ENCODE results near the gene EPB41L2.

EPB41L2 gene

DNA sequence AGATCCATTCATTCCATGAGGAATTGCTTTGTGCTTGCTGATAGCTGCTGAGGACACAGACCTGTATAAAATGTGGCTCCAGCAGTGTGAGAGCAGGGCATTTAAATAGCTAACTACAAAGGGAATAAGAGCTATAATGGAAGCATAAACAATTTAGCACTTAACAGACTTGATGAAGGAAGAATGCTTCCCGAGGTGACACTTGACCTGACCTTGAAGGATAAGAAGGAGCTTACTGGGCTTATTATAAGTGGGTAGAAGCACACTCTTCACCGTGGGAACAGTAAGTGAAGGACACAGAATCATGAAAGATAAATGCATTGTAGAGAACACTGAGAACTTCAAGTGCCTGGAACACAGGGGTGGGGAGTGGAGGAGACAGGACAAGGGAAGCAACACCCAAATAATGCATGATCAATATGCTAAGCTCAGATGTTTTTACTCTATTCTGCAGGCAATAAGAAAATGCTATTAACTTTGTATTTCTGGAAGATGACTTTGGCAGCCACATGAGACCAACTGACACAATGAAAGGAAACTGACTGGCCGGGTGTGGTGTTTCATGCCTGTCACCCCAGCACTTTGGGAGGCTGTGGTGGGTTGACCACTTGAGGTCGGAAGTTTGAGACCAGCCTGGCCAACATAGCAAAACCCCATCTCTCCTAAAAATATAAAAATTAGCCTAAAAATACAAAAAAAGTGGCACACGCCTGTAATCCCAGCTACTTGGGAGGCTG is 84.2 kb downstream of the EPB41L2 start:
- DNase-seq (ENCODE audit: low read depth in 4 of 4, low spot score in 1 of 4) = no peak

DNA sequence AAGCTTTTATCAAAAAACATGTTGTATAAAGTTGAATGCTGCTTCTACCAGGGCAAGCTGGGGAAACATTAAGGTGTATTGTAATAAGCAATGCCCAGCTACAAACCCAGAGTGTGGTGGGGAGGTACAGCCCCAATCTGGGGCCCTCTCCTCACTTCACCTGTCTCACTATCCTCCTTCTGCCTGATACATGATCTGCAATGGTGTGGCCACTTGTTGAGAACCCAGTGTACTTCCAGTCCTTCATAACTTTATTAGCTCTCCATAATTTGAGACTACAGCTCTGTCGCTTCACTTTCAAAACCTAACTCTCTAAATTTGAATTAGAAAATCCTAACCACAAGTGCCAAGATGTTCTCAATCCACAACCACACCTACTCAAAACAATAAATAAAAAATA is 84.9 kb downstream of the EPB41L2 start:
- DNase-seq (ENCODE audit: low read depth in 4 of 4, low spot score in 1 of 4) = no peak

DNA sequence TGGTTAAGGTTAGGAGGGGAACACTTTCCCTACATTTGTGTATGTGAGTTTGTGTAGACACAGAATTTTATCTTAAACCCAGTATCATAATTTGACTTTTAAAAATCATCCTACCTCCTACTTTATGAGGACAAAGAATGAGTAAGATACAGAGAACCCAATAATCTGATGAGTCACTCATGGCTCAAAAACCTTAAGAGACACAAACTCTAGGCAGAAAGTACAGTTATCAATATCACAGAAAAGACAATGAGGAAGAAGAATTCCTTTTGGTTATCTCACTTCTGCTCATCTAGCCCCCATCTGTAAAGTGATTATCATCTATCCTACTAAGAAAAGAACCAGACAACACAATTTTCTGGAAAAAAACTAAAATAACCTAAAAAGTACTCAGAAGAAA is 87.7 kb downstream of the EPB41L2 start:
- DNase-seq (ENCODE audit: low read depth in 4 of 4, low spot score in 1 of 4) = no peak

DNA sequence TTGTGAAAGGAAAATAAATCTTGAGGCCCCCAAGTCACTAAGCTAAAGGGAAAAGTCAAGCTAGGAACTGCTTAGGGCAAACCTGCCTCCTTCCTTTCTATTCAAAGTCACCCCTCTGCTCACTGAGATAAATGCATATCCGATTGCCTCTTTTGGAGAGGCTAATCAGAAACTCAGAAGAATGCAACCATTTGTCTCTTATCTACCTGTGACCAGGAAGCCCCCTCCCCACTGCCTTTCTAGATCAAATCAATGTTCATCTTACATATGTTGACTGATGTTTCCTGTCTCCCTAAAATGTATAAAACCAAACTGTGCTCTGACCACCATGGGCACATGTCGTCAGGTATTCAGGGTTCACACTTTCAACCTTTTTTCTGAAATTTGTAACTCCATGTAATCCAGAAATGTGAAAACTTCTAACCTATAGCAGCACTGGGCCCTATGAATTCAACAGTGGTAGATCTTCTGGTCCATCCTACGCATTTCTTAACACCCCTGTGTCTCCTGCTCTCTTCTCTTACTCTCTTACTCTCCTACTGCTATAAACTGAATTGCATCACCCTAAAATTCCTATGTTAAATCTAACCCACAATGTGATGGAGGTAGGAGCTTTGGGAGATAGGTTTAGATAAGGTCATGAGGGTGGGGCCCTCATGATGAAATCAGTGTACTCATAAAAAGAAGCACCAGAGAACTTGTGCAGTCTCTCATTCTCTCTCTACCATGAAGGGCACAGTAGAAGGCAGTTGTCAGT is 89.3 kb downstream of the EPB41L2 start:
- no peak for DNase-seq (ENCODE audit: low read depth in 4 of 4, low spot score in 1 of 4)

DNA sequence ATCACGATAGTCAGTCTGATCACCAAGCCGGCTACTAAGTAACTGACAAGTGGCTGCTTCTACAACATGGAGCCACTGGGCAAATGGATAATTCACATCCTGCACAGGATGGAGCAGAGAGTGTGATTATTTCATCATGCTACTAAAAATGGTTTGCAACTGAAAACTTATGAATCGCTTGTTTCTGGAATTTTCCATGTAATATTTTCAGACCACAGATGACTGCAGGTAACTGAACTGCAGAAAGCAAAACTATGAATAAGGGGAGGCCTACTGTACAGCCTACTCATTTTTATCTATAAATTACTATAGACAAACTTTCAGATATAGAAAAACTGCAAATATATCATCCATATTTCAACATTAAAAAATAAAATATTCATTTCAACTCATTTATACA is 91.5 kb downstream of the EPB41L2 start:
- no peak for DNase-seq (ENCODE audit: low read depth in 4 of 4, low spot score in 1 of 4)

DNA sequence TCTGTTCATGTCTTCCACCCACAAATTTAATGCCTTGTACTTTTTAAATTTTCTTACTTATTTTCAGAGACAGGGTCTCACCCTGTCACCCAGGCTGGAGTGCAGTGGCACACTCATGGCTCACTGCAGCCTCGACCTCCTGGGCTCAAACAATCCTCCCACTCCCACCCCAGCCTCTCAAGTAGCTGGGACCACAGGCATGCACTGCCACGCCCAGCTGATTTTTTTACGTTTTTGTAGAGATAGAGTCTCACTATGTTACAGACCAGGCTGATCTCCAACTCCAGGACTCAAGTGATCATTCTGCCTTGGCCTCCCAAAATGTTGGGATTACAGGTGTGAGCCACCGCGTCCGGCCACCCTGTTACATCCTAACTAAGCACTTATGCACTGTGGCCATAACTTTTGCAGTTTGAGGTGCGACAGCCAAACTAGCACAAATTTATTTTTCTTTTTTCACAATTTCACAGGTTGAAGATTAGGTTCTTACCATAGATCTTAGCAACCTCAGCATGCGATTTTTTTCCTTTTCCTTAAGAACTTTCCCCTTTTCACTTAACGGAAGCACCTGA is 92.1 kb downstream of the EPB41L2 start:
- DNase-seq (ENCODE audit: low read depth in 4 of 4, low spot score in 1 of 4) = no peak

DNA sequence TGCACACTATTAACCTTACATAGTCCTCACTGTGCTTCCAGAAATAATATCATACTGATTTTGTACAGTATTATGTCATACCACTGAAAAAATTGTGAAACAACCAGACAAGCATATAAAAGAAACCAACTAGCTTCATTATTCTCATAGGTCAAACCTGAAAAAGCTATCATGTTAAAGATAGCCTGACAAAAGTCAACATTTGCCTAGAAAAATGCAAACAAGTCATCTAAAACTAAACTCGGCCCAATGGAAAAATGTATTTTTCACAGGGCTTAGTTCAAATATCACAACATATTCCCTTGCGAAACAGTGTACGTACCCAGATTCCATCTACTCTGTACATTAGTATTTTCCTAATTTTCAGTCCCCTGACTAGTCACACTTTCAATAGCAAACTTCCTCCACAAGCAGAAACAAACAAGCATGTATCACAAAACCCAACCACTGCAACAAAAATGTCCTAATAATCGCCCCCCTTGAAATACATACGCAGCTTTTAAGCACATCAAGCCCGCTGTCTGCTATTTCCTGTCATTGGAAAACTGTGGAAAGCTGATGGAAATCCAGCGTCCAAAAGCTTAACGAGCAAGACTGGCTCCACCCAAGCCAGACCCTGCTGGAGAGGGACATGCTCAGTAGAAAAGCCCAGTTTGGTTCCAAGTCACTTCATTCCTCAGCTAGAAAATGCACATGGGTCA is 93.1 kb downstream of the EPB41L2 start:
- no peak for DNase-seq (ENCODE audit: low read depth in 4 of 4, low spot score in 1 of 4)

DNA sequence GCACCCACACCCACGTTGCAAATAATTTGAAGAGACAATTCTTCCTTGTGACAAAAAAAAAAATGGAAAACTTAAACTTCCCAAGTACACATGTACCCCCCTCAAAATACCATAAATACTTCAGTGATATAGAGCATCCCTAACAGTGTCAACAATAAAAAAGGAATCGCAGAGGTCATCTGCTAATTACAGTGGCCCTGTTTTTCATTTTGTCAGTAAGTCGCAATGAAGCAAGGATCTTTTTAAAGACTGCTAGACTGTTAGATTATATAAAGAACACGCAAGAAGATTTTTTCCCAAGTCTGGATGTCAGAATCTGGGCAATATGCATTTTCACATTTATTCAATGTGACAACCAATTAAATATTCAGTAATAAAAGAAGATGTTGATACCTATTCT is 93.9 kb downstream of the EPB41L2 start:
- no peak for DNase-seq (ENCODE audit: low read depth in 4 of 4, low spot score in 1 of 4)

DNA sequence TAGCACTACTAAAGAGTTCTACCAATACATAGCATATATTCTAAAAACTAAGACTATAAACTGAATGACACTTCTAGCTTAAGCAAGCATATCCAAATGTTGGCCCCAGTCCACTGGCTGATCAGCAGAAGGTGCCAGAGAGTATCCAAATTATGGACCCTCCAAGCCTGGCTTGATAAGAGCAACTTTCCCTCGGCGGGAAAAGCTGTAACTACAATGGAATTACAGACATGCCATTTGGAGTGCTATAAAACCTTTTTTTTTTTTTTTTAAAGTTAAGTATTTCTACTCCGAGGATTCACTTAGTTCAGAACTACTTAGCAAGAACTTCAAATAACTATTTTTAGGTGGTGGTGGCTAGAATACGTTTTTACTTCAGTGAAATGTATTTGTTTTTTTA is 94.6 kb downstream of the EPB41L2 start:
- DNase-seq (ENCODE audit: low read depth in 4 of 4, low spot score in 1 of 4) = no peak

DNA sequence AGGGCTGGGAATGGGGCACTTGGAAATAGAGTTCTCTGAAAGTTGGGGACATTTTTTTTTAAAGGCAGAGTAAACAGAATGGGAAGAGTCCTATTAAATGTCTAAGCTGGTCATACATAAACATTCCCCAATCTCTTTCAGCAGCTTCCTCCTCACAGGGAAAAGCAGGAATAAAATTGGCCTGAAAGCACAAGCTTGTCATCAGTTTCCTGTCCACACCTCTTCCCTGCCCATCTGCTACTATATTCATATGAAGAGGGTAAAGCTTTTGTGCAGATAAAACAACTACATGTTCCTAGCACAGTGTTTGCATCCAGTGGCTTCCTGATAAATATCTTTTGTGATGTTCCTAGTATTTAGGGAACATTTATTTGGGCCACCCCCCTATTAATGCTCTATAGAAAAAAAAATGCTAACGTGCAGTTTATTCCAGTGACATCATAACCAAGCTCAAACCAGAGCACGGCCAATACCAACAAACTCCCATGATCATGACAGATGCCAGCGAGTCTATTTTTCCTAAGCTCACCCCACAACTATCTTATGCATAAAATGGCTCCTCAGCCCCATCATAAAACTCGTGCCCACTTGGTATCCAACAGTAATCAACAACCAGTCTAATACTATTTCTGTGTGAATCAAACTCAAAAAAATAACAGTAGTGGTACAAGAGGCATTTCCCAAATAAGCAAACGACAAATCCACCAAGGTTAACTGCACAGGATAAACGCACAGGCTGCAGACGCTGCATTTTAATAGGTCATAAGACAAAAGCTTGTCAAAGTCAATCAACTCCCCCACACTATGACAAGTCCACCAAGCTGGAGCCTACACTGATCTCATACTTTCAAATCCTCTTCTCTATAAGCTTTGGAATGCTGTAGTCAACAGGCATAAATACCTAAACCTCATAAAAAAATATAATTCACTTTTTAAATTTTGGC is 95.3 kb downstream of the EPB41L2 start:
- no peak for DNase-seq (ENCODE audit: low read depth in 4 of 4, low spot score in 1 of 4)

DNA sequence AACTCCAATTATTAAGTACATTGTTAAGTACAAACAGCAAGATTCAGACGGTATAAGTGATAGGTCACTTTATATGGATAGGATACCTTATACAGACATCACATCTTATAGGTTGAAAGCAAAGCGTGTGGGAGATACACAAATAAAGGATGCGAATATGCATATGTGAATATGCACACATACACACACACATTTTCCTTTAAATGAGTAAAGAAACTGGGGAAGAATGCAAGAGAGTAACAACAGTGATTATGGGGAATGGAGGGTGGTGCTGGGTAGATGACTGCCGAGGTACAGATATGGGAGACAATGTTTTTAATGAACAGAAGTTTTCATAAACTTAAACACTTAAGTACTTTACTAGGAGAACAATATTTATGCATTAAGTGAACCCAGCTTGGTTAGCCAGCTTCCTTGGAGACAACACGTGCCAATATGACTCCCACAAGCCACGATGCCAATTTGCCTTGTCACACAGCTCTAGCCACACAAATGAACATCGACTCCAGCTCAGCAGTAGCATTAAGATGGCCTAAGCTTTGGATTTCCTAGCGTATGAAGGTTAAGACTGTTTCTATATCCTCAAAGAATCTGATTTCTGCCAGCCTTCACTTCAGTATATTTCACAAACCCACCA is 96.6 kb downstream of the EPB41L2 start:
- no peak for DNase-seq (ENCODE audit: low read depth in 4 of 4, low spot score in 1 of 4)

DNA sequence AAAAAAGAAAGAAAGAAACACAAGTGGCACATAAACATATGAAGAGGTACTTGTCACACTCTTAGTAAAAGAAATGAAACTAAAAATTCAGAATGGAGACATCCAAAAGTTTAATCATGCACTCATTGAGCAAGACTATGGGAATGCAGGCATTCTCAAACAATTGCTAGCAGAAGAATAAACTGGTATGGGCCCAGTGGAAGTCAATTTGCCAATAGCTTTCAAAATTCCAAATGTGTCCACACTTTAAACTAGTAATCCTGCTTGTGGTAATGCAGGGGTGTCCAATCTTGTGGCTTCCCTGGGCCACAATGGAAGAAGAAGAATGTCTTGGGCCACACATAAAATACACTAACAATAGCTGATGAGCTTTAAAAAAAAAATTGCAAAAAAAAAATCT is 97.4 kb downstream of the EPB41L2 start:
- no peak for DNase-seq (ENCODE audit: low read depth in 4 of 4, low spot score in 1 of 4)

DNA sequence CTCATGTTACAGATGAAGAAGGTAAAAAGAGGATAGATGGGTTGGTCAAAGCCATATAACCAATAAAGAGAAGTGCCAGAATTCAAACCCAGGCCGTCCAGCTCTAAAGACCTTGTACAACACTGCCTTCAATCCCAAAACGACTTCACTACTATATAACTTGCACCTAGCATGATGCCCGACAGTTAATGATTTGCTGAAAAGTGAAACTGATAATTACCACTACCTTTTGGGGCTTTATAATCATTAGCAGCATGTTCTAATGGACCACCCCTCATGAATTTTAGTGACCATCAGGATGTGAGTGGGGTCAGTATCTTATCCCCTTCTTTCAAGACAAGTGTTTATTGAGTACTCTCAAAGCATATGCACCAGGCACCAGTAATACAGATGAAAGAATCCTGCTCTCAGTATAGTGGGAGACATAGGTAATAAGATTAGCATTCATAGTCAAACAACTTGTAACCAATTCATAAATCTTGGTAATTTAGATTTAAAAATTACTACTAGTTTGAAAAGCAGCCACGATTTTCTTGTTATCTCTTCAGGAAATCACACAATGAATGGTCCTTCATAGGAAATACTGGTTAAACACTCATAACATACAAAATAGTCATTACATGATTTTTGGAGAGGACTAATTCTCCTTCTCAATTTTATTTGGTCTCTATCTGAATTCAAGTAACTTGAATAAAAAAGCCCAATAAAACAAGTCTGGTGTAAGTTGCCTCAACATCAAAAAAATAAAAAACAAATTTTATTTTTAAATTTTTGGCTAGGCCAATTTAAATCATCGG is 98.0 kb downstream of the EPB41L2 start:
- no peak for DNase-seq (ENCODE audit: low read depth in 4 of 4, low spot score in 1 of 4)

DNA sequence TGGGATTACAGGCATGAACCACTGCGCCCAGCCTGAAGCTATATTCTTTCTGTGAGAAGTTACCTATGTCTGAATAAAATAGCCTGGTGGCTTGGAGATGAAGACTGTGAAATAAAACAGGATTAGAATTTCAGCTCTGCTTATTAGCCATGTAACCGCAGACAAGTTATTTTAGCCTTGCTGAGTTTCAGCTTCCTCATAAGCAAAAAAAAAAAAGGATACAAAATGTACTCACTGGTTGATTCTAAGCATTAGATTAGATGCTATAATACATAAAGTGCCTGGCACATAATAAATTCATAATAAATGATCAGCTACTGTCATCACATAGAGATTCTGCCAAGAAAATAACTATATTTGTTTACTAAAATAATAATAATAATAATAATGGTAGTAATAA is 98.8 kb downstream of the EPB41L2 start:
- DNase-seq (ENCODE audit: low read depth in 4 of 4, low spot score in 1 of 4) = no peak

DNA sequence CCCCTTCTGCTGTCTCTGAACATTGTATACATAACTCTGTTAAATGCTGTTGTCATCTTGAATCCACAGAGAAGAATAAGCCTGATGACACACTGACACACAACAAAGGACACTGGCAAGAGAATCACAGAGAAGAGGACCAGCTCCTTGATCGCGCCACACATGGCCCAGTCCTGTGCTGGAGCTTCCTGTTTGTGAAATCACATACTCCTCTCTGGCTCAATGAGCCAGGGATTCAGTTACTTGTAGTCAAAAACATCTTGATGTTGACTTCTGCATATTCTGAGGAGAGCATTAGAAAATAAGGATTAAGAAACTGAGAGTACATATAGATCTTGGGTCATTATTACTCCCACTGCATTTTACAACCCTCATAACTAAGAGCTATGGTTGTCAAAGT is 100.1 kb downstream of the EPB41L2 start:
- no peak for DNase-seq (ENCODE audit: low read depth in 4 of 4, low spot score in 1 of 4)

DNA sequence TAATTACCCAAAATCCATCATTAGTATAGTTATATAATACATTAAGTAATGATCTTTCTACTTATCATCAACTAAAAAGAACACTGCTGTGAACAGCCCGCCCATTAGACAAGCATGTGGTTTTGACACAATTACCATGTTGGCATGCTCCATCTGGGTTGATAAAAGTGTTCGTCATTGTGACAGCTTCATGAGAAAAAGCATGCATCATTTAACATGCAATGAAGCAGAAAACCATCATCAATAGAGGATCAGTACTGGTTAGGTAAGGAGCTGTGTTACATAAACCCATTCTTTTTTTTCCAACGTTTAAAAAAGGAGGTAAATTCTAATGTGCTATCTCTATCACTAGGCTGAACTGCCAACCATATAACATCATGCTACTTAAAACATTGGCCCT is 101.9 kb downstream of the EPB41L2 start:
- no peak for DNase-seq (ENCODE audit: low read depth in 4 of 4, low spot score in 1 of 4)

DNA sequence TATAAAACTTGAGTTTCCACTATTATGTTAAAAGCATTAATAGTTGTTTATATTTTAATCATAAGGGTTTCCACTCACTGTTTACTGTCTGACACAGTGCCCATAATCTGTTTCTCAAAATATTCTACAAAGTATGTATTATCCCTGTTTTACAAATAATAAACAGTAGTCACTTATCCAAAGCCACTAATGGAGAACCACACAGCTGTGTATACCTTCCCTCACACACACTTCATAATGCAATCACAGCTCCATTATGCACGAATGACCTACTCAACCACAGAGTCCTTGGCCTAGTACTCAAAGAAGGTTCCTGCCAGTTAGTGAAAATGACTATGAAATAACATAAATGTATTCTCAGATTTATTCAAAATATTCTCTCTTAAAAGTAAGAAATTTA is 103.1 kb downstream of the EPB41L2 start:
- no peak for DNase-seq (ENCODE audit: low read depth in 4 of 4, low spot score in 1 of 4)

DNA sequence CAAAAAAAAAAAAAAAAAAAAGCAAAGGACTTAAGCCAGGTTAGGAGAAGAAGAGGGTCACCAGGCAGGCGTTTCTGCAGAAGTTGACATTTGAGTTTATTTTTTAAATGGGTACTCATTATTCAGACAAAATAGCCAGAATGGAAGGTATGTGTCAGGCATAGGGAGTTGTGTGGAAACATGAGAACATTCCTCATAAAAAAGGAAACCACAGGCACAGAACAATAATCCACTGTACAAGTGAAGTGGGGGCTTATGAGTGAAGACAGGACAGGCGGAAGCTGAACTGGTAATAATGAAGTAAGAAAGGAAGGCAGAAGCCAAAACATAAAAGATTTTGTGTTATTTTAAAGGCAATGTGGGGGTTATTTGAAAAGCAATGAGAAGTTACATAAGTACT is 104.6 kb downstream of the EPB41L2 start:
- no peak for DNase-seq (ENCODE audit: low read depth in 4 of 4, low spot score in 1 of 4)

DNA sequence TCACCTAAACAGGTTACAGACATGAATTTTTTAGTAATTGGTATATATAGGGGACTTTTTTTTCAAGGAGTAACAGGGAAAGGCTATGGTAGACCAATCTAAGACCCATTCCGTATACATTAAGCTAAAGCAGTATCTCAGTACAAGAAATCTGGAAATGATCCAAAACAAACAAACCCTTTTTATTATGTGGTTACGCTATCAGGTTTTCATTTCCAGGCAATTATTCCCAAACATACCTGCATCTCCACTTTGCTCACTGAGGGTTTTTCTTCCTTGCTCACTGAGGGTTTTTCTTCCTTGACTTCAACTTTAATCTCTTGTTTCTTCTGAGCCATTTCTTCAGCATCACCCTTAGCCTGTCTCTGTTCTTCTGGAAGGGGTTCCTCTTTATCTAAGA is 107.3 kb downstream of the EPB41L2 start:
- no peak for DNase-seq (ENCODE audit: low read depth in 4 of 4, low spot score in 1 of 4)

DNA sequence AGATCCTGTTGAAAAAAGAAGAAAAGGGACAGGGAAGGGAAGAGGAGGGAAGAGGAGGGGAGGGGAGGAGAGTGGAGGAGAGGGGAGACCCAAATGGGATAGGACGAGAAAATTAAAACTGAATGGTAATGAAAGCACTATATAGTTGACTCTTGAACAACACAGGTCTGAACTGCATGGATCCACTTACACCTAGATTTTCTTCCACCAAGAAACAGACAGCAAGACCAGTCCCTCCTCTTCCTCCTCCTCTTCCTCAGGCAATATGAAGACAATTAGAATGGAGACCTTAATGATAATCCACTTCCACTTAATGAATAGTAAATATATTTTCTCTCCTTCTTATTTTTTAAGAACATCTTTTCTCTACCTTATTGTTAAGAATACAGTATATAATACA is 113.5 kb downstream of the EPB41L2 start:
- no peak for DNase-seq (ENCODE audit: low read depth in 4 of 4, low spot score in 1 of 4)
